GM18511 (cell line): ENCODE measurements around the gene NANP.
A peak's percentile ranks its signal among the peaks of the same experiment; 100 is the strongest.
"Not testable (repeated sequence)": the region's sequence is repeated elsewhere in the genome, so short reads cannot be mapped to it uniquely, and the experiment has no call there.

Source experiments
- ATAC-seq: cut with Tn5 transposase; IDR thresholded peaks from one replicate; pipeline ENCODE4 v1.9.1; 2021; ENCODE audit warnings: mild to moderate bottlenecking, moderate library complexity; ENCODE audit not compliant: unreplicated experiment

NANP gene

GRCh38 chr20:25606094-25606695 is 17.6 kb downstream of the NANP start:
- ATAC-seq: no peak

- ATAC-seq: no peak
These were observed 18.7 kb downstream of the NANP start for GRCh38 chr20:25605148-25605547.

GRCh38 chr20:25604611-25605010 is 19.2 kb downstream of the NANP start:
- no peak for ATAC-seq

DNA sequence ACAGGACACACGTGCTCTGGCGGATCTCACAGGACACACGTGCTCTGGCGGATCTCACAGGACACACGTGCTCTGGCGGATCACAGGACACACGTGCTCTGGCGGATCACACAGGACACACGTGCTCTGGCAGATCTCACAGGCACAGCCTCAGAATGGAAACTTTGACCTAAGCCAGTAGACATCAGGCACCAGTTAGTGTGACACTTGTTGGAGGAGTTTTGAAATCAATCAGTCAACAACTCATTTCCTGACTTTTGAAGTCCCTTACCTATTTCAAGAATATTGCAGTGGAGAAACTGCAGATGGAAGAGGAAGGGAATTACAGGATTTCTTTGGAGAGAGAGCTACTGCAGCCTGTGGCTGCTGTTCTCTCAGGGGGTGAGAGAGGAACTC is 20.9 kb downstream of the NANP start:
- not testable (repeated sequence) for ATAC-seq

DNA sequence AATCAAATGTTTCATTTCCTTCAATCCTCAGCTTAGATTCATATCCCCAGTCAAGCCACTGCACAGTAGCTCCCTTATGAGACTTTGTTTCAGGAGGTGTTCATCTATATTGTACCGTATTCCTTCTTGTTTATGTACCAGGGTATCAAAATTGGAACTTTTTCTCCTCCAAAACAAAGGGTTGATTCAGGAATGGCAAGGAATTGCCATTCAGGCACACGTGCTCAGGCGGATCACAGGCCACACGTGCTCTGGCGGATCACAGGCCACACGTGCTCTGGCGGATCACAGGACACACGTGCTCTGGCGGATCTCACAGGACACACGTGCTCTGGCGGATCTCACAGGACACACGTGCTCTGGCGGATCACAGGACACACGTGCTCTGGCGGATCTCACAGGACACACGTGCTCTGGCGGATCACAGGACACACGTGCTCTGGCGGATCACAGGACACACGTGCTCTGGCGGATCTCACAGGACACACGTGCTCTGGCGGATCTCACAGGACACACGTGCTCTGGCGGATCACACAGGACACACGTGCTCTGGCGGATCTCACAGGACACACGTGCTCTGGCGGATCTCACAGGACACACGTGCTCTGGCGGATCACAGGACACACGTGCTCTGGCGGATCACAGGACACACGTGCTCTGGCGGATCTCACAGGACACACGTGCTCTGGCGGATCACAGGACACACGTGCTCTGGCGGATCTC is 21.5 kb downstream of the NANP start:
- ATAC-seq: not testable (repeated sequence)

DNA sequence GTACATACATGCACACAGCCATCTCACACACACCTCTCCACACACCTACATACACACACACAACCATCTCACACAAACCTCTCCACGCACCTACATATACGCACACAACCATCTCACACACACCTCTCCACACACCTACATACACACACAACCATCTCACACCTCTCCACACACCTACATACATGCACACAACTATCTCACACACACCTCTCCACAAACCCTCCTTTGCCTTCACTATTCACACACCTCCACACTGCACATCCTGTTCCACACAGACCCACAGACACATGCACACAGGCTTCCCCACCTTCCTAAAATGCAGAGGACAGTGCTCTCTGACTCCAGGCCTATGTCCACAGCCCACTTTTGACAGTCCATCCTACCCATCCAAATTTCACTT is 22.2 kb downstream of the NANP start:
- no peak for ATAC-seq

DNA sequence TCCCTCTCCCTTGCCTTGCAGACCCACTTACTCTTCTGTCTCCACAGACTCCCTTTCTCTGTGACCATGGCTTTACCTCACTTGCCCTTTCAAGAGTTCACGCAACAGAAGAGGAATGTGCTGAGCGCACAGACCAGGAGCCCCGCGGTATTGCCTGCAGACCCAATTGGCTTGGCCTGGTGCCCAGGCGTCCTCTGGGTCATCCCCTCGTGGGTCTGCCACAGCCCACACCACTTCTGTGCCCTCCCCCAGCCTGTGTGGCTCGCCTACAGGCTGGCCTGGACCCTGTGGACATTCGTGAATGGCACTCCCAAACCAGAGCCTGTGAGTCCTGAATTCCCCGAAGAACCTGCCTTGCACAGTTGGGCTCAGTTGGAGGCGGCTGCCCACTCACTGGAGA is 23.2 kb downstream of the NANP start:
- no peak for ATAC-seq

DNA sequence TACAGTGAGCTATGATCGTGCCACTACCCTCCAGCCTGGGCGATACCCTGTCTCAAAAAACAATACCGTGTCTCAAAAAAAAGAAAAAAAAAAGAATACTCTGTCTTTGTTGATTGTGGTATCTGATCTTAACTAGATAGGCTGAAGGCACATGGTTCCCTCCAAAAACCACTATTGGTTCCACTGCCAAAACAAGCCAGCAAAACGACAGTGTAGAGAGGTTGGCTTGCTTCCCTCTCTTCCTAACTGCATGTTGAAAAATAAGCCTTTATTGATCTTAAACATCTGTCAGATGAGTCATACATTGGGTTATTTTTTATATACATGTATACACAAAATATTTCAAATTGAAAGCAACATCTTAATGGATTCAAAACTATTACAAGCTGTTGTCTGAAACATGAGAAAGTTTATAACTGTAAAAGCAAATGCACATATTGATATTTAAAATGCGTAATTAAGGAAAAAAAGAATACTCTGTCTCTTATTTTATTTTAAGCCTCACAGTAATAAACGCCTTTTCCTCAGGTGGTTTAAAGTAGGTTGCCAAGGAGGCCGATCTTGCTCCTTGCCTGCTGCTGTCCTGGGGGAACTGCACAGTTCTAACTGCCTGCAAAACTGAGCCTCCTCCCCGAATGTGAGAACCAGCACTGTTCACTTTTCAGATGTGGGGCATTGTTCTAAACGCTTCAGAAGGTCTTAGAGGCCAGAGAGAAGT is 31.5 kb downstream of the NANP start:
- no peak for ATAC-seq

GRCh38 chr20:25590778-25591177 is 33.0 kb downstream of the NANP start:
- not testable (repeated sequence) for ATAC-seq

DNA sequence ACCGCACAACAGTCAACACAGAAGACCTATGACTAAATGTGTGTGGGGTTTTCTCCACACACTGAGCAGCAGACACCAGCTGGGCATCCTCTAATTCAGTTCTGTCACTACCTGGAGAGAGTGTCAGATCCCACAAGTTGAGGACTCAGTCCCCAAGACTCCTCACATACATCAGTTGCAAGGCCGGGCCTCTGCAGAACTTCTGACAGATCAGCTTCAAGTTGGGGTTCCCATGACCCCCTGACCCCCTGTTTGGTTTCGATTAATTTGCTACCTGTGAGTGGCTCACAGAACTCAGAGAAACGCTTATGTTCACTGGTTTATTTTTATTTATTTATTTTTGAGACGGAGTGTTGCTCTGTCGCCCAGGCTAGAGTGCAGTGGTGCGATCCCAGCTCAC is 35.3 kb downstream of the NANP start:
- no peak for ATAC-seq

DNA sequence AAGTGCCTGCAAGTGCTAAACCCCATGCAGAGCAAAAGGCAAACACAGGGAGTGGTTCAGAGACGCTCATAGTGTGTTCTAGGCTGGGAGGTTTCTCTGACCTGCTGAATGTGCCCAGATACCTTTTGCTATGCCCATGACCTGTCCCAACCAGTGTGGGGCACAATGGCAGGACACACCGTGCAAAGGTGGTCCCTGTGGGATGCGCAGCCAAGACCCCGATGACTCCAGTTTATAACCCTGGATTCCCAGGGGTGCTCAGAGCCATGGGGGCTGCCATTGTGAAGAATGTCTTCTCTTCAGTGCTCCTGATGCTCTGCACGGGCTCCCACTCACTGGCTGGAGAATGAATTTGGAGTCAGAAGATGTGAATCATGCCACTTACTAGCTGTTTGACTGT is 36.3 kb downstream of the NANP start:
- ATAC-seq: no peak

GRCh38 chr20:25586877-25587276 is 36.9 kb downstream of the NANP start:
- ATAC-seq: no peak

DNA sequence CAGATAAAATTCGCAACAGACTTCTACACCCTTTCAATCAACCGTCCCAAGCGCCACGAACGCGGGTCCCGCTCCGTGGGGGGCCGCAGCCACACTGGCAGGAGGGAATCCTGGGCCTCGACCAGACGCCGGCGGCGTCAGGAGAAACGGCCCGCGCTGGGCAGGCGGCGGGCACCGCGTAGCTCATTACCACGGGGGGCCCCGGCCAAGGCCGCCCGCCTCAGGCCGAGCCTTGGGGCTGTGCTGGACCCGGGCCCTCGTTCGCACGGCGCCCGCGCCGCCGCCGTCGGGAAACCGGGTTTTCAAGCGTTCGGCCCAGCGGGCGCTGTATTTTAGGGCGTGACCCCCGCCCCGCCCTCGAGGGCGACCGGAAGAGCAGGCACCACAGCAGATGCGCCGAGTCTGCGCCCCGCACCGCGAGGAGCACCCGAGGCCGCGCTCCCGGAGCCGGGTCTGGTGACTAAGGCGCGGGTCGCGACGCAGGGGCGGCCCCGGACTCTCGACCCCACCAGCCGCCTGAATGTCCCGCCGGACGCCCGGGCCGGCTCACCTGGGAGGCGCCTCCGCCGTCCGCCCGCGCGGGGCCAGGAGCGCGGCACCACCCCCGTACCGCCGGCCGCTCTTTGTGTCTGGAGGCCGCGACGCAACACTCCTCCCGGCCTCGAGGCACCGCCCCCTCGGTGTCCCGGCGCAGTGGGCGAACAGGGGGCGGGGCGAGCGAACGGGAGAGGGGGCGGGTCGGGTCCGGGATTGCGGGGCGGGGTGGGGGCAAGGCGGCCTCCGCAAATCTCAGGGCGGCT is 38.7 kb downstream of the NANP start, which contains the start of gene NINL:
TSS of gene NINL (minus strand) at position 627 of the 800 bp plus-strand sequence. CDS start 58,944 bp downstream, outside the sequence.
- ATAC-seq: peak; percentile 80

GRCh38 chr20:25583607-25584006 is 40.2 kb downstream of the NANP start:
- ATAC-seq: not testable (repeated sequence)

GRCh38 chr20:25580711-25581110 is 43.1 kb downstream of the NANP start:
- no peak for ATAC-seq

DNA sequence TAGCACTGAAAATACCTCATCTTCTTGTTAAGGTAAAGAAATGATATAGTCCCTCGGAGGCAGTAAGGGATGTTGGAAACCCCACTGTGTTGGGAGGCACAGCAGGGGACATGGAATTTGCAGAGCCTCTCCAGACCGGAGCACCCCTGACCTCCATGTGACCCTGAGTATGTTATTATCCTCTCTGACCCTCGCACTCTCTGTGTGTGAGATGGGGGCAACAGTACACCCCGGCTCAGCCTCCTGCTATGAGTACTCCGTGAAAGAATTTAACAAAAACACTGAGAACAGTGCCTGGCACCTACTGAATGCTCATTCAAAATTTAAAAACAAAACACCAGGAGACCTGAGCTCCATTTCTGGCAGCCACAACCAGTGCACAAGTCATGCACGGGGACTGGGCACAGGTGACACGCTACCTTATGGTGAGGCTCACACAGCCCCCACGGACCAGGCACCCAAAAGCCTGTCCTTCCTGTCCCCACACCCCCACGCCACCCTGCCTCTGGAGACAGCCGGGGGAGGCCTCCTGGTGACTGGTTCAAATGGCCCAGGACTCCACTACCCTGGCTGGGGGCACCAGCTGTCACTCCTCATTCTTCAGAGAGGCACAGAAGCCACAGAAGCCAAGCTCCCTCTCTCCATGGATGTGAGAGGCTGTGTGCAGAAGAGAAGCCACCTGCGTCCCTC is 44.6 kb downstream of the NANP start:
- ATAC-seq: no peak

GRCh38 chr20:25576783-25577530 is 46.9 kb downstream of the NANP start:
- no peak for ATAC-seq

GRCh38 chr20:25574411-25574810 is 49.4 kb downstream of the NANP start:
- no peak for ATAC-seq

GRCh38 chr20:25573288-25574251 is 50.2 kb downstream of the NANP start:
- no peak for ATAC-seq
